VCaP (cell line): Measurements from ENCODE around the gene PASK.

Source experiments
- H3K27ac ChIP-seq: fragments of 450-650 bp; 2 replicates; pipeline ENCODE4 v1.5.1; 2017
- TF ChIP-seq, protein P1 (sequence below): fragments of 450-650 bp; conservative IDR thresholded peaks from 2 replicates; pipeline ENCODE4 v1.5.1; 2017; ENCODE audit warnings: mild to moderate bottlenecking, moderate library complexity

PASK gene

DNA sequence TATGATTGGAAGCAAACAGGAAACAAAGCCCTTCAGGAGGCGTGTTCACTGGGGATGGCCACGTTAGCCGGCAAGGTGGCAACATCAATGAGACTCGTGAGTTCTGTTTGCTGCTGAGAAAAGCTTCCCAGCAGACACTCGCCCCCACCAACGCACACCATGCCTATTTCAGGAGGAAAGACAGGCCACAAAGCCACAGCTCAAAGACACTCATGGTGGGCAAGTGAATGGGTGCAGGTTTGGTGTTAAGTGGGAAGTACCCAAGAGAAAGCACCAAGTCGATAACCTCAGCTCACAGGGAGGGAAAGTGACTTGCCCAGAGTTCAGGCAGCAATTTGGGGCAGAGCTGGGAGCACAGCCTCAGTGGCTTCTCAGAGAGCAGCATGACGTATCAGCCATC lies 36.7 kb downstream of the PASK start:
- H3K27ac ChIP-seq, result no peak overlapping the region
- TF ChIP-seq, protein P1, sequence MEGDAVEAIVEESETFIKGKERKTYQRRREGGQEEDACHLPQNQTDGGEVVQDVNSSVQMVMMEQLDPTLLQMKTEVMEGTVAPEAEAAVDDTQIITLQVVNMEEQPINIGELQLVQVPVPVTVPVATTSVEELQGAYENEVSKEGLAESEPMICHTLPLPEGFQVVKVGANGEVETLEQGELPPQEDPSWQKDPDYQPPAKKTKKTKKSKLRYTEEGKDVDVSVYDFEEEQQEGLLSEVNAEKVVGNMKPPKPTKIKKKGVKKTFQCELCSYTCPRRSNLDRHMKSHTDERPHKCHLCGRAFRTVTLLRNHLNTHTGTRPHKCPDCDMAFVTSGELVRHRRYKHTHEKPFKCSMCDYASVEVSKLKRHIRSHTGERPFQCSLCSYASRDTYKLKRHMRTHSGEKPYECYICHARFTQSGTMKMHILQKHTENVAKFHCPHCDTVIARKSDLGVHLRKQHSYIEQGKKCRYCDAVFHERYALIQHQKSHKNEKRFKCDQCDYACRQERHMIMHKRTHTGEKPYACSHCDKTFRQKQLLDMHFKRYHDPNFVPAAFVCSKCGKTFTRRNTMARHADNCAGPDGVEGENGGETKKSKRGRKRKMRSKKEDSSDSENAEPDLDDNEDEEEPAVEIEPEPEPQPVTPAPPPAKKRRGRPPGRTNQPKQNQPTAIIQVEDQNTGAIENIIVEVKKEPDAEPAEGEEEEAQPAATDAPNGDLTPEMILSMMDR, result no peak

DNA sequence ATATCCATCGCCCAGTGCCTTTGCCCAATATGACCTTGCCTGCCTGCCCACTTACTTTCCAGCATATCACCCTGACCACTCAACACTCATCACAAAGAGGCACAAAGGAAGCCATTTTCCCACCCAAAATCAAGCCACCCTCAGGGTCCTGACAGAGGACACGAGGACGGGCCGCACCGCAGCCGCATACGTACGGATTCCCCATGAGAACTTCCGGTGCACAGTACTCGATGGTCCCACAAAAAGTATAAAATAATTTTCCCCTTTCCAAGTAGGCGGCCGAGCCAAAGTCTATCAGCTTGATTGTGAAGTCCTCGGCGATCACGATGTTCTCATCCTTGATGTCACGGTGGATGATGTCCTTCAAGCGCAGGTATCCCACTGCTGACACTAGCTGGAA lies 37.2 kb downstream of the PASK start:
- TF ChIP-seq, protein P1, result no peak
- H3K27ac ChIP-seq, result no peak overlapping the region

DNA sequence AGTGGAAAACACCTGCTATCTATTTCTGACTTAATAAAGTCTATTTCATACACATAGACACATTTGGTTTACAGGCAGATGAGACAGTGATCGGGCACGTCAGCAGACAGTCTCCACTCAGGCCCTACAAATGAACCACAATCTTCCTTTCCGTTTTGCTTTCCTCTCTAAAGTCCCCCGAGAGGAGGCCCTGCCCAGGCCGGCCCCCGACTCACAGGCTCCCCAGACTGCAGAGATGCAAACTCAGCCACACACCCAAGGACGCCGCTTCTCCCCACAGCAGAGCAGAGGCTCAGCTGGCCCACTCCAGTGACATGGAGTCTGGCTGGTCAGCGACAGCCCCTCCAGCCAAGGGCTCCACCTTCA lies 37.8 kb downstream of the PASK start:
- no peak overlapping the region for H3K27ac ChIP-seq
- TF ChIP-seq, protein P1, result no peak

DNA sequence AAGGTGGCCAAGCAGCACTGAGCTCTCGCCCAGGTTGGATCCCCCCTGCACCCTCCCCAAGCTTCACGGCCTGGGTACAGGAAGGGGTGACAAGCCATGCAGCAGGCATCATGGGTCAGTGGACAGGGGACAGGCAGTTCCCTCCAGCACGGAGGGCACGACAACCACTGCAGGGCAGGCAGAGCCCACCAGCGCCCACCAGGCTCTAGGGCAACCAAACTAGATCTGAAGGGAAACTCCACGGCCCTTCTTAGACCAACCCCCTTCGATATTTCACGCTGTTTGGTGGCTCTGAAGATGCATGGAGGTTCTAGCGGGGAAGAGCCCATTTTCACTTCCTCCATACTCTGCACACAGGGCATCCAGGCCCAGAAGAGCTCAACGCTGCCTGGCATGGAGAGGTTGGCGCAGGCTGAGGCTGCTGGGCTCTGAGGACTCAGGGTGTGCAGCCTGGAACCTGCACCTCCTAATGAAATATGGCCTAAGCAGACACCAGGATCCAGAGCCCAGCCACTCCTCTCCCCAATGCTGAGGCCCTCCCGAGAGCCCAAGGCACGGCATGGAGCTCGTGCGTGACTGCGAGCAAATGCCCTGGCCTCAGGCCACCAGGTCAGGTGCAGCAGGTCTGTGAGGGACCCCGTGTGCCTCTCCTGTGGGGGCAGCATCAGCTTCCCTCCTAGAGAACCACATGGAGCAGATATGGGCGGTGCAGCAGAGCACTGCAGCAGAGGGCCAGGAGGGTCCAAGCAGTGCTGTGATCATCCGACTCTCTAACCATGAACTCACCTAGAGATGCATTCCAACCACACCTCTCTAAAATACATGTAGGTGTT lies 38.4 kb downstream of the PASK start:
- TF ChIP-seq, protein P1, result no peak
- no peak overlapping the region for H3K27ac ChIP-seq

DNA sequence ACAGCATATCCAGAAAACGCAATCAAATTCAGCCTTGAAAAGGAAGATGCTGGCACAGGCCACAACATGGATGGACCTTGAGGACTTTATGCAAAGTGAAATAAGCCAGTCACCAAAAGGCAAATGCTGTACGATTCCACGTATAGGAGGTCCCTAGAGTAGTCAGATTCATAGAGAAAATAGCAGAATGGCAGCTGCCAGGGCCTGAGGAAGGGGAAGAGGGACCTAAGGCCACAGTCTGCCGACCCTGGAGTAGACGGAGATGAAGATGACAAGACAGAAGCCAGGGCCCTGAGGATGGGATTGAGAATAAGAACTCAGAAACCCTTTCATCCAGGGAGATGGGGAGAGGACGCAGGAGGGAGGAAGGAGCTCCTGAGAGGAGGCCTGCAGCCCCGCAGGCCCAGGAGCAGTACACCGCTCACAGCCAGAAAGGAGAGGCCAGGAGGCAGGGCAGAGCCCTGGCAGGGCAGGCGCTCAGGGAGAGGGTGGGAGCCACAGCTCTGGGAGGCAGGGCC lies 39.1 kb downstream of the PASK start:
- TF ChIP-seq, protein P1, result no peak
- no peak overlapping the region for H3K27ac ChIP-seq

DNA sequence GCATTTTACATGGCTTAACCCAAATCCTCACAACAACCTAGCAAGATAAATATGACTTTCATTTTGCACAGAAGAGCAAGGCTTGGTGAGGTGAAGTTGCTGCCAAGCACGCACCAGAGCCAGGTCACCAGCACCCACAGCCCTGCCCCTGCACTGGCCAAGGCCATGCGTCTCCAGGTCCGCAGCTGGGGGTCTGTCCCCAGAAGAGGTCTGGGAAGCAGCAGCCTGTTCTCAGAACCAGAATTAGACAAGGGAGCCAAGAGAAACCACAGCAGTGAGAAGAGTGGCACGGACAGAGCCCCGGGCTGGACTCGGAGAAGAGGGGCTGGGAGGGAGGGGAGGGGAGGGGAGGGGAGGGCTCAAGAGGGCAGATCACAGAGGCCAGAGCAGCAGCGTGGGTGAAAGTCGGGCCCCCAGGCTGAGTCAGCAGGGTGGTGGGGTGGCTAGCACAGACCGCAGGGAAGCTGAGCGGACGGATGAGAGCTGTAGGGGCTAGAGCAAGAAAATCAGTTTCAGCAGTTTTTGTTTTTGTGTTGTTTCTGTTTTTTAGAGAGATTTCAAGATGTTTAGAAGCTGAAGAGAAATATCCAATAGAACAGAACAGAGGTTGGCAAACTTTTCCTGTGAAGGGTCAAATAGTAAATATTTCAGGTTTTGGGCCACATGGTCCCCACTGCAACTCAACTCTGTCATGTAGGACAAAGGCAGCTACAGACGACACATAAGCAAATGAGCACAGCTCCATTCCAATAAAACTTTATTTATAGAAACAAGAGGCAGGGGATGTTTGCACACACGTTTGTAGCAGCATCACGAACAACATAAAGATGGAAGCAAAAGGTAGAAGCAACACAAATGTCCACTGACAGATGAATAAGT lies 39.8 kb downstream of the PASK start:
- H3K27ac ChIP-seq, result no peak overlapping the region
- TF ChIP-seq, protein P1, result no peak
